K562 (cell line): ENCODE data around the gene FOXO4. TPM values are rescaled to one million over a fixed set of nuclear protein-coding genes. Genes with fewer than 3 reads are reported as not detected.

ENCODE experiments used
- ATAC-seq: fragments of 200-7000 bp; cut with Tn5 transposase; 3 replicates; pipeline ENCODE4 v1.9.1; 2020; ENCODE audit warnings: moderate library complexity
- BruUV-seq: library from RNA; stranded (reverse); fragments of 400-500 nt; replicated peaks from 2 replicates; lab custom pipeline; 2021; lab: Mats Ljungman, UMichigan
- CTCF ChIA-PET: fragments of 300-600 bp; formaldehyde crosslinking; extraction: SDS; loops from one replicate; lab custom pipeline; 2021; ENCODE audit warnings: low intra/inter-chr PET ratio; lab: Yijun Ruan, JAX
- POLR2A ChIA-PET: fragments of 300-600, 350-650 bp; sonication (Branson Sonifier 250); formaldehyde crosslinking; extraction: SDS; loops from one replicate; lab custom pipeline; 2021; ENCODE audit warnings: antibody characterized with exemption, inconsistent platforms; lab: Yijun Ruan, JAX
- DNase-seq, 4 experiments: peaks; one replicate each; pipeline versions ENCODE4 v3.0.0 to v3.0.0-alpha.2; 2011 to 2018; ENCODE audit warnings: low spot score in 3 of 4, mixed read lengths in 3 of 4; ENCODE audit errors: extremely low read depth in 1 of 4
- FAIRE-seq: peaks from 2 replicates; lab custom pipeline; 2011; peaks lifted over from hg19 to GRCh38; lab: Jason Lieb, UNC
- H2AFZ ChIP-seq: 2 replicates; pipeline ENCODE4 v1.6.0; 2011; ENCODE audit warnings: low read depth, low read length, control low read depth, inconsistent platforms
- H3K27ac ChIP-seq: fragments of 200-600 bp; 3 replicates; pipeline ENCODE4 v1.8.0; 2011; ENCODE audit warnings: low read depth, mild to moderate bottlenecking, control low read depth, inconsistent platforms, low read length, moderate library complexity, mixed read lengths; ENCODE audit errors: extremely low read depth
- H3K27me3 ChIP-seq, 2 experiments: fragments of 300-600 bp in 1 of 2; 2 replicates in 1 of 2; 3 replicates in 1 of 2; pipeline versions ENCODE4 v1.6.0 to v1.8.0; 2011; ENCODE audit warnings: inconsistent platforms in 2 of 2, low read length in 2 of 2, mild to moderate bottlenecking in 1 of 2, mixed read lengths in 1 of 2, moderate library complexity in 1 of 2; ENCODE audit not compliant: control insufficient read depth in 2 of 2, insufficient read depth in 2 of 2
- H3K36me3 ChIP-seq: fragments of 300-600 bp; 3 replicates; pipeline ENCODE4 v1.8.0; 2011; ENCODE audit warnings: mild to moderate bottlenecking, low read length, inconsistent platforms; ENCODE audit not compliant: control insufficient read depth, insufficient read depth
- H3K4me1 ChIP-seq, 2 experiments: fragments of 200-600 bp in 1 of 2; replicated peaks in 1 of 2; 2 replicates in 1 of 2; 3 replicates in 1 of 2; pipeline versions ENCODE4 v1.5.1 to v1.8.0; 2011; ENCODE audit warnings: inconsistent platforms in 2 of 2, low read length in 2 of 2, mild to moderate bottlenecking in 1 of 2, mixed read lengths in 1 of 2, moderate library complexity in 1 of 2; ENCODE audit not compliant: control insufficient read depth in 2 of 2, insufficient read depth in 2 of 2
- H3K4me2 ChIP-seq: 2 replicates; pipeline ENCODE4 v1.6.1; 2011; ENCODE audit warnings: low read length, control low read depth, inconsistent platforms, mixed read lengths; ENCODE audit not compliant: insufficient read depth
- H3K4me3 ChIP-seq: fragments of 200-600 bp; sonication (generic), shearing (Covaris generic); 2 replicates; pipeline ENCODE4 v1.5.1; 2016; ENCODE audit warnings: control low read depth, inconsistent platforms
- H3K79me2 ChIP-seq: fragments of 200-600 bp; 3 replicates; pipeline ENCODE4 v1.8.0; 2011; ENCODE audit warnings: low read length, inconsistent platforms; ENCODE audit not compliant: control insufficient read depth, insufficient read depth
- H3K9ac ChIP-seq, 2 experiments: 2 replicates each; pipeline versions ENCODE4 v1.6.0 to v1.6.1; 2011; ENCODE audit warnings: low read depth in 2 of 2, low read length in 2 of 2, control low read depth in 1 of 2, inconsistent platforms in 1 of 2, mild to moderate bottlenecking in 1 of 2, mixed read lengths in 1 of 2; ENCODE audit not compliant: insufficient read depth in 1 of 2
- H3K9me1 ChIP-seq: one replicate; pipeline ENCODE4 v1.6.0; 2011; ENCODE audit warnings: inconsistent platforms, mild to moderate bottlenecking, low read length, moderate library complexity; ENCODE audit not compliant: control insufficient read depth, insufficient read depth
- H3K9me3 ChIP-seq: replicated peaks from 2 replicates; pipeline ENCODE4 v1.5.1; 2011; ENCODE audit warnings: low read depth, low read length, inconsistent platforms; ENCODE audit not compliant: control insufficient read depth, insufficient read depth
- H4K20me1 ChIP-seq: replicated peaks from 2 replicates; pipeline ENCODE4 v1.6.1; 2011; ENCODE audit warnings: low read length, inconsistent platforms, mixed read lengths; ENCODE audit not compliant: control insufficient read depth, insufficient read depth
- BDP1 ChIP-seq: IDR thresholded peaks from 3 replicates; pipeline ENCODE4 v1.6.1; 2011; ENCODE audit not compliant: insufficient read length, insufficient read depth
- CHCHD3 ChIP-seq: fragments of 250-450 bp; sonication (Bioruptor Pico); IDR thresholded peaks from 2 replicates; pipeline ENCODE4 v2.1.2; 2022; ENCODE audit warnings: mild to moderate bottlenecking
- CREB3L1 ChIP-seq: fragments of 450-650 bp; IDR thresholded peaks from 2 replicates; pipeline ENCODE4 v1.6.1; 2014; ENCODE audit warnings: low read depth, mild to moderate bottlenecking, moderate library complexity, borderline replicate concordance
- FUS ChIP-seq: fragments of 200-400 bp; formaldehyde crosslinking; optimal IDR thresholded peaks from 2 replicates; pipeline ENCODE3; 2017; ENCODE audit warnings: low read depth, low read length
- ILF3 ChIP-seq: fragments of 450-650 bp; IDR thresholded peaks from 2 replicates; pipeline ENCODE4 v1.6.1; 2018; ENCODE audit warnings: antibody characterized with exemption, mild to moderate bottlenecking, moderate library complexity, borderline replicate concordance
- MEF2D ChIP-seq: conservative IDR thresholded peaks from 2 replicates; pipeline ENCODE4 v1.6.1; 2016; ENCODE audit warnings: low read depth, missing genetic modification characterization, missing compliant biosample characterization
- NFE2 ChIP-seq: IDR thresholded peaks from 2 replicates; pipeline ENCODE4 v1.6.1; 2014; ENCODE audit warnings: antibody characterized with exemption, low read depth
- NR3C1 ChIP-seq: sonication (generic); formaldehyde crosslinking; IDR thresholded peaks from 2 replicates; pipeline ENCODE4 v1.8.1; 2022; ENCODE audit warnings: missing genetic modification reagents
- OTX1 ChIP-seq: fragments of 450-650 bp; formaldehyde crosslinking; IDR thresholded peaks from 2 replicates; pipeline ENCODE4 v1.4.0; 2022; ENCODE audit warnings: mild to moderate bottlenecking
- PHF8 ChIP-seq: fragments of 200-600 bp; sonication (generic); IDR thresholded peaks from 2 replicates; pipeline ENCODE4 v1.6.1; 2012; ENCODE audit warnings: mixed run types, mild to moderate bottlenecking, inconsistent platforms, low read length, moderate library complexity, borderline replicate concordance
- PYGO2 ChIP-seq: fragments of 450-650 bp; IDR thresholded peaks from 2 replicates; pipeline ENCODE4 v1.6.1; 2016; ENCODE audit warnings: mild to moderate bottlenecking, missing genetic modification characterization, moderate library complexity, missing compliant biosample characterization
- U2AF2 ChIP-seq: fragments of 200-400 bp; formaldehyde crosslinking; optimal IDR thresholded peaks from 2 replicates; pipeline ENCODE3; 2017; ENCODE audit warnings: low read depth, mild to moderate bottlenecking, low read length
- WHSC1 ChIP-seq: IDR thresholded peaks from one replicate; pipeline ENCODE4 v1.6.1; 2012; ENCODE audit warnings: low read length, control low read depth, inconsistent platforms
- YBX1 ChIP-seq: fragments of 450-650 bp; IDR thresholded peaks from 2 replicates; pipeline ENCODE4 v1.7.1; 2016; ENCODE audit warnings: mild to moderate bottlenecking
- ZBTB1 ChIP-seq: sonication (generic); formaldehyde crosslinking; IDR thresholded peaks from 2 replicates; pipeline ENCODE4 v1.8.1; 2023; ENCODE audit warnings: missing genetic modification reagents, low read depth, mild to moderate bottlenecking, borderline replicate concordance
- ZBTB43 ChIP-seq: sonication (generic); formaldehyde crosslinking; IDR thresholded peaks from 2 replicates; pipeline ENCODE4 v1.8.0; 2023; ENCODE audit warnings: mild to moderate bottlenecking, missing genetic modification reagents
- ZBTB7A ChIP-seq: IDR thresholded peaks from 2 replicates; pipeline ENCODE4 v1.6.1; 2011; ENCODE audit warnings: low read depth, mild to moderate bottlenecking, low read length, moderate library complexity, borderline replicate concordance; ENCODE audit not compliant: control insufficient read depth
- ZNF57 ChIP-seq: fragments of 450-650 bp; formaldehyde crosslinking; IDR thresholded peaks from 2 replicates; pipeline ENCODE4 v1.4.0; 2020; ENCODE audit warnings: mild to moderate bottlenecking, moderate library complexity
- WGBS: fragments of 100-300 bp; shearing (Covaris generic); methylation state at CpG from one replicate; pipeline ENCODE4 v1.1.6; 2016; ENCODE audit warnings: low coverage, mixed read lengths; ENCODE audit not compliant: insufficient coverage; ENCODE audit errors: missing lambda C conversion rate; 5-methylcytosine and 5-hydroxymethylcytosine counted together
- in situ Hi-C: fragments of 300-500 bp; cut with MboI; formaldehyde crosslinking; loops from 4 replicates; pipeline ENCODE4 v1.15.0; 2018; ENCODE audit warnings: inconsistent platforms, mixed read lengths
- intact Hi-C: fragments of 100-400 bp; cut with micrococcal nuclease; formaldehyde crosslinking; loops from 2 replicates; pipeline ENCODE4 v1.14.2; 2022
- polyA plus RNA-seq, 8 experiments: library from polyadenylated mRNA; depleted of rRNA in 4 of 8; stranded (reverse) in 5 of 8; unstranded in 3 of 8; fragments of >200 nt; fragmentation: Nextera tagmentation in 2 of 8; fragmentation: Illumina TruSeq in 1 of 8; extraction: Ambion mirVana in 2 of 8; extraction: Trizol in 1 of 8; gene quantifications; 2 replicates each; pipeline versions ENCODE4 v1.2.1 to v1.2.3, GENCODE V29; 2011 to 2014; ENCODE audit warnings: inconsistent platforms in 1 of 8, missing spikeins in 1 of 8
- total RNA-seq, 7 experiments: library from RNA; depleted of rRNA in 6 of 7; stranded (reverse); fragments of >200 nt in 6 of 7; fragmentation: Illumina TruSeq in 2 of 7; extraction: Trizol in 2 of 7; gene quantifications; 2 replicates each; pipeline versions ENCODE4 v1.2.1 to v1.2.3, GENCODE V29; 2011 to 2021; ENCODE audit warnings: low replicate concordance in 1 of 7
- TF ChIP-seq, protein P1 (sequence below): fragments of 250-450 bp; sonication (Bioruptor Pico); IDR thresholded peaks from 2 replicates; pipeline ENCODE4 v1.6.1; 2021; ENCODE audit warnings: mild to moderate bottlenecking

FOXO4 gene
- total and polyA plus RNA-seq, 9 of the 15 experiments (the other 6 are each of a cell fraction or from before 2014, with no cell fraction given), result 0.13 to 26.6 (median 8.5) TPM

DNA sequence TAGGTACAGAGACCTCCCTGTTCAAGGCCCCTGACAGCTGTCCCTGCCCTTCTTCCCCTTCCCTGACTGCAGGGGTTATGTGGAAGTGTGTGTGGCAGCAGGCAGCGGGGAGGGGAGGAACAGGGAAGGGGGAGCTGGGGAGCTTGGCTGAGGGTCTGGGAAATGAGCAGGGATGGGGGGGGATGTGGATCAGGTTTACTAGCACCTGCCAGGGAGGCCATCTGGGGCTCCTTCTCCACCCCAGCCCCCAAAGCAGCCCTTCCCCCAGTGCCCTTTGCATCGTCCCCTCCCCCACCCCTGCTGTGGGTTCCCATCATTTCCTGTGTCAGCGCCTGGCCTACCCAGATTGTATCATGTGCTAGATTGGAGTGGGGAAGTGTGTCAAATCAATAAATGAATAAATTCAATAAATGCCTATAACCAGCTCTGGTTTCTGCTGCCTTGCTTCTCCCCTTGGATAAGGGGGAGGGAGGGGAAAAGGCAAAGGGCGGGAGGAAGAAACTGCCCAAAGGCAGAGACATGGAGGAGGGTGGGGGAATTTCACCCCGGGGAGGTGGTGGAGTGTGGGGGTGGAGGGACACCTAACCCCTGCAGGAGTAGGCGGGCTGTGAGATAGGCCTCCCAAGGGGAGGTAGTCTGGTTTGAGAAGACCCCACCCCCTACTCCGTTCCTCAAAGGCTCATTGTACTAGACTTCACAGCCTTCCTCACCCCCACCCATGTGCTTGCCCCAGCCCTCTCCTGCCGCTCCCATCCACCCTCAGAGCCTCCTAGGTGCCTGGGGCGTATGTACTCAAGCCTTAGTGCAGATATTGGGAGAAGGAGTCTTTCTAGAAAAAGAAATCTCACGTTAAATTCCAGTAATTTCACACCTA, 7.7 kb downstream of the FOXO4 start (continued):
- no peak for TF ChIP-seq ZBTB1 (CRISPR knock-in tag)
- TF ChIP-seq ZBTB7A, result peak; percentile 85
- no peak for TF ChIP-seq OTX1 (CRISPR knock-in tag)
- TF ChIP-seq YBX1, result no peak
- TF ChIP-seq NR3C1, result no peak
- no peak for TF ChIP-seq PYGO2 (tag)
- TF ChIP-seq ZNF57, result no peak
- no peak for TF ChIP-seq MEF2D (tag)
- no peak for TF ChIP-seq FUS
- TF ChIP-seq, protein P1, sequence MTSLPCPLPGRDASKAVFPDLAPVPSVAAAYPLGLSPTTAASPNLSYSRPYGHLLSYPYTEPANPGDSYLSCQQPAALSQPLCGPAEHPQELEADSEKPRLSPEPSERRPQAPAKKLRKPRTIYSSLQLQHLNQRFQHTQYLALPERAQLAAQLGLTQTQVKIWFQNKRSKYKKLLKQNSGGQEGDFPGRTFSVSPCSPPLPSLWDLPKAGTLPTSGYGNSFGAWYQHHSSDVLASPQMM (CRISPR knock-in tag), result no peak

- ChIA-PET CTCF (no interaction called here), POLR2A (interaction anchor here (1.0 kb wide), 2 partner anchors 14 to 25 kb away, joined by 3 read pairs; no protein-coding TSS in a partner anchor)
- Histone ChIP-seq H3K27me3 (no peaks in the 10 kb centered on the region), H3K27ac (peak overlapping the region; percentile 61), H3K9me1 (no peaks in the 10 kb centered on the region), H3K36me3 (peaks cover 3% of the 10 kb centered on the region; the same call in 1 of the 3 replicates), H3K9me3 (no peaks in the 10 kb centered on the region), H3K4me3 (no peak overlapping the region), H2AFZ (peak overlapping the region; percentile 29; the same call in 1 of the 2 replicates), H4K20me1 (no peaks in the 10 kb centered on the region), H3K79me2 (peaks cover 18% of the 10 kb centered on the region; the same call in 2 of the 3 replicates), H3K4me2 (peak overlapping the region; percentile 46; the same call in 1 of the 2 replicates), H3K4me1 (peaks cover 52 to 77% of the 10 kb centered on the region in 2 experiments), H3K9ac (peak overlapping the region in 1 of 2 experiments; percentile 2; a peak in 1 of 4 replicates)
- intact Hi-C loops, result no loop called here
- no TSS peak for BruUV-seq
- in situ Hi-C loops, result no loop called here
- no peak for DNase-seq
- peak; percentile 58 for FAIRE-seq
- ATAC-seq, result no peak
- WGBS, result 64% methylated on average over 3 of the region's 3 CpGs
- TF ChIP-seq ZBTB43 (CRISPR knock-in tag), result no peak
- no peak for TF ChIP-seq WHSC1
- no peak for TF ChIP-seq BDP1
- TF ChIP-seq NFE2, result no peak
- no peak for TF ChIP-seq CREB3L1
- TF ChIP-seq U2AF2, result no peak
- no peak for TF ChIP-seq ILF3
- TF ChIP-seq CHCHD3 (CRISPR knock-in tag), result no peak
- no peak for TF ChIP-seq PHF8
These were observed 10.0 kb downstream of the FOXO4 start for GRCh38 chrX:71105628-71106027.
